ENCODE measurements around the gene IPO13. TPM values are rescaled to one million over a fixed set of nuclear protein-coding genes. Genes with fewer than 3 reads are reported as not detected.

The IPO13 gene
- total and polyA plus RNA-seq, 2 donors from 2014 or later, result 33.8 to 56.1 TPM

GRCh38 chr1:43931711-43932660, 14.8 kb upstream of the IPO13 start:
- Histone ChIP-seq H3K9me3 (ENCODE audit: control insufficient read depth in 2 of 3, insufficient read depth in 1 of 3, low read length in 3 of 3) (no peaks in the 10 kb centered on the region), H3K36me3 (ENCODE audit: control insufficient read depth in 2 of 3, insufficient read depth in 3 of 3, low read length in 3 of 3) (no peaks in the 10 kb centered on the region), H3K4me1 (ENCODE audit: control insufficient read depth in 2 of 3, insufficient read depth in 2 of 3, low read depth in 1 of 3, low read length in 3 of 3) (peaks cover 0 to 19% (median 7%) of the 10 kb centered on the region in 3 donors), H3K27ac (ENCODE audit: low read depth in 2 of 2, low read length in 2 of 2) (no peak overlapping the region), H3K27me3 (ENCODE audit: control insufficient read depth, insufficient read depth, low read length) (no peaks in the 10 kb centered on the region), H3K9ac (ENCODE audit: low read length in 3 of 3) (no peak overlapping the region), H3K4me3 (ENCODE audit: low read length in 3 of 3) (no peak overlapping the region)
- TF ChIP-seq CTCF (IDR thresholded peaks at IDR 0.05; ENCODE audit: borderline replicate concordance, extremely low read depth, insufficient read depth), result no peak
- no peak for DNase-seq
- intact Hi-C loops (cut with DNase I), result loop anchor here (5.0 kb wide), 1 partner anchor 165 kb away; no protein-coding TSS in a partner anchor
- FAIRE-seq, result no peak

DNA sequence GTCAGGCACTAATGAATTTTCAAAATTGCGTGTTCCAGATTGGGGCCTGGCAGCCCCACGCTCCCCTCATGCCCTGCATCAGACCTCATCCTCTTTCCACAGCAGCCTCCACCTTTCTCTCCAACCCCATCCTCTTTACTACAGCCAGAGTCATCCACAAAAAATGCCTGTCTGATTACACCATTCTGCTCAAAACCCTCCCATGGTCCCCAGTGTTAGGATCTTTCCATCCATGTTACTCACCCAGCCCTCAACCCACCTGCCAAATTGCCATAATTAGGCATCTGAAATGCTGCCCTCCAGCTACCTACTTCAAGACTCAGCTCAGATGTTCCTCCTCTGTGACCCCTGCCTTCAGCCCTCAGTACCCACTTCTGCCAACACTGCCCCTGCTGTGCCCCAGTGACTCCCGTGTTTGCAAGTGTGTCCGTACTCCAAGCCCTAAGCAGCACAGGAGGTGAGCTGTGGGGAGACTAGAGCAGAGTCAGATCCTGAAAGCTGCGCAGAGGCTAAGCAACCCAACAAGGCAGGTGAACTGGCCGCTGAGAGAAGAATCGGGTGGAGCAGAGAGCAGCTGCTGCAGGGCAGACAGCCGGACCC, 13.9 kb upstream of the IPO13 start:
- Histone ChIP-seq H3K27me3 (ENCODE audit: control insufficient read depth, insufficient read depth, low read length) (no peaks in the 10 kb centered on the region), H3K36me3 (ENCODE audit: control insufficient read depth in 2 of 3, insufficient read depth in 3 of 3, low read length in 3 of 3) (no peaks in the 10 kb centered on the region), H3K4me1 (ENCODE audit: control insufficient read depth in 2 of 3, insufficient read depth in 2 of 3, low read depth in 1 of 3, low read length in 3 of 3) (peaks cover 0 to 26% (median 16%) of the 10 kb centered on the region in 3 donors), H3K4me3 (ENCODE audit: low read length in 3 of 3) (peak overlapping the region in 2 of 3 donors; percentile 20 to 54), H3K9me3 (ENCODE audit: control insufficient read depth in 2 of 3, insufficient read depth in 1 of 3, low read length in 3 of 3) (no peaks in the 10 kb centered on the region), H3K9ac (ENCODE audit: low read length in 3 of 3) (peak overlapping the region in 1 of 3 donors; percentile 51), H3K27ac (ENCODE audit: low read depth in 2 of 2, low read length in 2 of 2) (no peak overlapping the region)
- DNase-seq (peak in 2 of 5 donors; percentile 26 to 29), FAIRE-seq (no peak)
- no peak for TF ChIP-seq CTCF (IDR thresholded peaks at IDR 0.05; ENCODE audit: borderline replicate concordance, extremely low read depth, insufficient read depth)
- intact Hi-C loops (cut with DNase I), result loop anchor here (5.0 kb wide), 1 partner anchor 166 kb away; no protein-coding TSS in a partner anchor

GRCh38 chr1:43933386-43934100, 13.2 kb upstream of the IPO13 start, which contains the start of gene ARTN:
Gene ARTN, plus strand, starts transcription at chr1:43933801. Its CDS starts 1,856 bp downstream, at chr1:43935657.
- H3K9me3 ChIP-seq (ENCODE audit: control insufficient read depth in 2 of 3, insufficient read depth in 1 of 3, low read length in 3 of 3), result no peaks in the 10 kb centered on the region
- no peaks in the 10 kb centered on the region for H3K36me3 ChIP-seq (ENCODE audit: control insufficient read depth in 2 of 3, insufficient read depth in 3 of 3, low read length in 3 of 3)
- DNase-seq, result peak in 4 of 5 donors; percentile 64 to 73 (median 66)
- peaks cover 0 to 32% (median 21%) of the 10 kb centered on the region in 3 donors for H3K4me1 ChIP-seq (ENCODE audit: control insufficient read depth in 2 of 3, insufficient read depth in 2 of 3, low read depth in 1 of 3, low read length in 3 of 3)
- peak within 1 kb of the TSS in 1 of 3 donors; percentile 51 for H3K9ac ChIP-seq (ENCODE audit: low read length in 3 of 3)
- peak within 1 kb of the TSS; percentile 20 to 54 (median 30) for H3K4me3 ChIP-seq (ENCODE audit: low read length in 3 of 3)
- no peak within 1 kb of the TSS for H3K27ac ChIP-seq (ENCODE audit: low read depth in 2 of 2, low read length in 2 of 2)
- TF ChIP-seq CTCF (IDR thresholded peaks at IDR 0.05; ENCODE audit: borderline replicate concordance, extremely low read depth, insufficient read depth), result no peak
- no peak for FAIRE-seq
- no peaks in the 10 kb centered on the region for H3K27me3 ChIP-seq (ENCODE audit: control insufficient read depth, insufficient read depth, low read length)
- intact Hi-C loops (cut with DNase I), result loop anchor here (5.0 kb wide), 1 partner anchor 166 kb away; no protein-coding TSS in a partner anchor

Measured in kidney (tissue), 14 donors.